HL-60/S4 (cell line): ENCODE results near the gene CNTN5.
"Not testable (repeated sequence)": the region's sequence is repeated elsewhere in the genome, so short reads cannot be mapped to it uniquely, and the experiment has no call there.

Source experiments
- in situ Hi-C: fragments of 300-500 bp; cut with MboI; formaldehyde crosslinking; loops from 2 replicates; pipeline ENCODE4 v1.14.3; 2022; ENCODE audit warnings: low sequenced_read_pairs

The CNTN5 gene

DNA sequence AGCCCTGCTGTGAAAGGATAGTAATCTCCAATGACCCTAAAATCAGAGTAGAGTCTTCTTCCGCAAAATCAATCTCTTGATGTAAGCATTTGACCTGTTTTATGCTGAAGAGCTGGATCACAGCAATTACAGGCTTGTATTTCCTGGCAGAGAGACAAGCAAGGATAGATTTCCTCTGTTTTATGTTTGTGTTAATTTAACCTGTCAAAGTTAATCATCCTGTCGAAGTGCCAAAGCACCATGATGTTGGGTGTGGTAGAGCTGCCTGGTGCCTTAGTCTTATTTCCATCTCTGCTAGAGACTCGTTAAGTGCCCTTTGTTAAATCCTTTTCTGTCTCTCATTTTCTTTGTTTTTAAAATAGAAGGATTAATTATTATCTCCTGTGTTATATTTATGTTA lies 248.1 kb downstream of the CNTN5 start:
- in situ Hi-C loops, result no loop called here

DNA sequence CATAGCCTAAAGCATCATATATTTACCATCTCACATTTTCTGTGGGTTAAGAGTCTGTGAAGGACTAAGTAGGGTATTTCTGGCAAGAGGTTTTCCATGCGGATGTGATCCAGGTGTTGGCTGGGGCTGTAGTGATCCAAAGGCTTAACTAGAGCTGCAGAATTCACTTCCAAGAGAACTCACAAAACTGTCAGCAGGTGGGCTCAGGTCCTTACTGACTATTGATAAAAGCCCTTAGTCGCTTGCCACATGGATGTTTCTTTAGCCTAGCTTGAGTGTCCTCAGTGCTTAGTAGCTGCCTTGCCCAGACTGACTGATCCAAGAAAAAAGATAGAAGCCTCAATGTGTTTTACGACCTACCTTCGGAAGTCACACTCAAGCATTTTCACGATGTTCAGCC lies 250.8 kb downstream of the CNTN5 start:
- in situ Hi-C loops, result no loop called here

DNA sequence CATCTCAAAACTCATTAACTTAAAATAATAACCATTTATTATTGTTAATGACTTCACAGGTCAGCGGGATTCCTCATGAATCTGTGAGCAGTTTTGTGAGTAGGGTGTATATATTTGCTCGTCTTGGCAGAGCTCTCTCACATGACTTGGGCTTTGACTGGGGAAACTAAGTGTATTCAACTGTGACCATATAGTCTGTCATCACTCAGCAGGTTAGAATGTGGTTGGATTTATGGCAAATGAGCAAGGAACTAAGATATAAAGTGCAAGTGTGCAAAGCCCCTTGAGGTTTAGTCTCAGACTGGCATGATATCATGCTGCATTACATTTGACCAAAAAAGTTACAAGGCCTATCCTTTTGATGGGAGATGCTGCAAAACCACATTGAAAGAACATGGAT lies 254.8 kb downstream of the CNTN5 start:
- in situ Hi-C loops, result no loop called here

DNA sequence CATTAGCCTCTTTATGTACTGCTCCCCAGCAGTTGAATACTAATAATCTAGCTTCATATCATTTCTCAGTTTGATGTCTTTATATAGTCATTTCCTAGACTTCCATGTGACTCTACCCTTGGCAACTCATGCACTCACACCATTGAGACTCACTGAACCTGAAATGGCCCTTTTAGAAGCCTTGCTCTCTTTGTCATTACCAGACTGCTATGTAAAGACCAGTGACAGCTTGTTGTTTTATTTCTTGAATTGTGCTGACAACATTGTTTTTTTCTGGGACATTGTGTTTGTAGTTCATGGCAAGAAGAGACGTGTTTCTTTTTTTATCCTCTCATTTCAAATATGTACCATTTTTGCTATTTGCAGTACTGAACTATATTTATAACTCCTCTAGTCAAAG lies 256.5 kb downstream of the CNTN5 start:
- in situ Hi-C loops, result no loop called here

DNA sequence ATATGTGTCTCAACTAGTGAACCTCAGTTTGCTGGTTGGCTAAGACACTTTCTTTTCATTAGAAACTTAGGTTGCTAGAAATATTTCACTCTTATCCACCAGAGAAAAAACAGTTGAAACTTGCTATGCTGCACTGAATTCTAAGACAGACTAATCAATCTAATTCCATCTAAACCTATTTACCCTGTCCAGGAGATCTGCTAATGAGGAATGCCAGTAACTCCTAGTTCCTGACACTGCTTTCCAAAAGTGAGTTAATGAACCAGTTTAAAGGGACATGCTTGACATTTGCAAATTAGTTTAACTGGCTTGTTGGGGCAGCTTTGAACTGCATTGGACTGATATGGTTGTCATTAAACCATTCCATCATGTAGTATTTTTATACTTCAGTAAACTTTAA lies 258.5 kb downstream of the CNTN5 start:
- in situ Hi-C loops, result no loop called here

DNA sequence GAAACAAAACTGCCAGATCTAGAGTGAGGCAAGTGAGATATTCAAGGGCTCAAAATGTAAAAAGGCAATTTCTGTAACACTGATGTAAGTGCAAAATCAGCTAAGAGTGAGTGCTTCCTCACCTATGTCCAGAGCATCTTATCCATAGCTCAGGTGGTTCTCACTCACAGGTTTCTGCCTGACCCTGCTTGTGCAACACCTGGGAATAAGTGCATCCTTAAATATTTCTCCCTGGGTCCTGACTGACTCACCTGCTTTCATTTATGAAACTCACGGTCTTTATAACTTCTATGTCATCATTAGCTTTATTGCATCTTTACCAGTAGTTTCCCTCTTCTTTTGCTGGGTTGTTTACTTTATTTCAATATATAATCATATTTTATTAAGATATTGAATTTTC lies 260.6 kb downstream of the CNTN5 start:
- in situ Hi-C loops, result no loop called here

DNA sequence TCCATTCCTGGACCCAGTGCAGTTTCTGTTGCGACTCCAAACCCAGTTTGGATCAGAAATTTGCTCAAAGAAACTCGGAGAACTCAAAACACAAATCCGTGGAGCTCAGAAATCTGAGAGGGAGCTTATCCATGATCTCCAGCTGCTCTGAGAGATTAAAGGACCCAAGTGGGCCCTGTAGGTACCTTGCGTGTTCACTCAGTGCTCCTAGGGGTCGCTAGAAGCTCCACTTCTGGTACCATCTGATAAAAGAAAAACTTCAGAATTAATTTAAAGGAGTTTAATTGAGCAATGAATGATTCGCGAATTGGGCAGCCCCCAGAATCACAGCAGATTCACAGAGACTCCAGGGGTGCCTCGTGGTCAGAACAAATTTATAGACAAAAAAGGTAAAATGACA lies 277.2 kb downstream of the CNTN5 start:
- in situ Hi-C loops, result not testable (repeated sequence)

DNA sequence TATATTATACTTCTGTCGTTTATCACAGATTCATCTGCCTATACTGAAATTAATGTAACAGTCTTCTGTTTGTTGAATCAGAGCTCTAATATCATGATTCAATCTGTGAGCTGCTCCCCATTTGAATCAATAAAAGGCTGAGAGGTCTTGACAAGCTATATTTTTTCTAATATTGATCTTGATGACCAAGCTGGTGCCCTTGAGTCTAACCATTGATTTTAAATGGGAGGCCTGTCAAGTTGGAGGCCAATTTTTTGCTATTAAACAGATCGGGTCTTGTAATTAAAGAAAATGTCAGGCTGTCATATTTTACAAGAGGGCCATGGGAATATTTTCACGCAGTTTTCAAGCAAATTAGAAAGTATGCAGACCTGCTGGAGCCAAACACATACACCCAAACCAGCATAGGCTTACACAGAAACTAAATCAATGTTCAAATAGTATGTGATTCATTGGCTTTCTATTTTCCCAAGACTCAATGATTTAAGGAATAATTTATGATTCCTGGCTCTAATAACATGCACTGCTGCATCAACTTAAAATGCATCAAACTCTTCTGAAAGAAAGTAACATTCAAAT lies 286.9 kb downstream of the CNTN5 start:
- in situ Hi-C loops, result no loop called here

DNA sequence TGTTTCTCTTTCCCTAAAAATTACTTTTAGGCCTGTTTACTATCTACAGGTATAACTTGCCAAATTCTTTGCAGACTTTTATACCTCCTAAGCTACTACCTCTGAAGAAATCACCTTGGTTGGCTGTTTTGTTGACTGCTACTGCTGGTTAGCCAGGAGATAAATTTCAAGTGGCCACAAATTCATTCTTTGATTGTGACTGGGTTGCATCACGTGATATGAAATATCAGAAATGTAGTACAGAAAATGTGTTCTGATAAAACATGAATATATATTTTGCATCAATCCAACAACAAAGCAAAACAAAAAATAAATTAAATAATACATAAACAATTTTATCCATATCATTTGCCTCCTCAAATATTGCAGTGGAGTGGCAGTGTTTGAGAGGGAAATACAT lies 291.1 kb downstream of the CNTN5 start:
- in situ Hi-C loops, result no loop called here

DNA sequence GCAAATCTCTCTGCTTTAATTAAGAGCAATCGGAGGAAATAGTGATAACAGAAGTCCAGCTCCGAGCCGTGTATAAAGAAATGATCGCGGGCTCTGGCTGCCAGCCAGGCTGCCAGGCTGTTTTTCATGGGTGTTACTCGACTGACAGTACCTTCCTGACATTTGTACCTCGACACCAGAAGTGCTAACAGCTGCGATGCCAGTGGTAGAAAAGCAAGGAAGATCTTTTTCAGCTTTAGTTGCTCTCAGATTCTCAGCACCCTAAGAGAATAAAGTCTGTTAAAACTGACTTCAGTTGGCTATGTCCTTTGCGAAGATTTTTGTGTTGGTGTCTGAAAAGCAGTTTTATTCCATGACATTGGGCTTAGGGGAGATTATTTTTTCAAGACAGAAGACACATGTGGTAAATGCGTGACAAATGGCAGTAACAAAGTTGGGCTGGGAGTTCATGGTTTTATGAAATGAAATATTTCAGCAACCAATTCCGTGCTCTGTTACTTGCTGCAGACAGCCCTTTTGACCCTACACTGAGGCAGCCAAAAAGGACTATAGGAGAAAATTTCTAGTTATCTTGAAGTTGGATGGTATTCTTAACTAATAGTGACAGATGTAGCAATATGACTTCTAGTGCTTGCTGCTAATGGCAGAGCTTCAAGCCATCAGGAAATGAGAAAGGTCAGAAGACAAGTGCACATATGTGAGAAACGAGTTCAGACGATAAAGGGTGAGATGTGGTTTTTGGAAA lies 296.2 kb downstream of the CNTN5 start:
- in situ Hi-C loops, result no loop called here

DNA sequence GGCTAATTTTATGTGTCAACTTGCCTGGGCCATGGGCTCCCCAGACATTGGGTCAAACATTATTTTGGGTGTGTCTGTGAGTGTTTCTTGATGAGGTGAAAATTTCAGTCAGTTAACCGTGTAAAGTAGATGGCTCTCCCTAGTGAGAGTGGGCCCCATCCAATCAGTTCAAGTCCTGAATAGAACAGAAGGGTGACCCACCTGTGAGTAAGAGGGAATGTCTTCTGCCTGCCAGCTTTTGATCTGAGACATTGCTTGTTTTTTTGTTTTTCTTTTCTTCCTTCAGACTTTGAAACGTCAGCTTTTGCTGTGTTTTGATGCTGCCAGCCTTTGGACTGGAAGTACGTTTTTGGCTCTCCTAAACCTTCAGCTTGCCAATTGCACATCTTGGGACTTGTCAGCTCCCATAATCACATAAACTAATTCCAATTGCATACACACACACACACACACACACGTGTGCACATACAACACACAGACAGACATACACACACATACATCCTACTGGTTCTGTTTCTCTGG lies 300.1 kb downstream of the CNTN5 start:
- in situ Hi-C loops, result no loop called here

DNA sequence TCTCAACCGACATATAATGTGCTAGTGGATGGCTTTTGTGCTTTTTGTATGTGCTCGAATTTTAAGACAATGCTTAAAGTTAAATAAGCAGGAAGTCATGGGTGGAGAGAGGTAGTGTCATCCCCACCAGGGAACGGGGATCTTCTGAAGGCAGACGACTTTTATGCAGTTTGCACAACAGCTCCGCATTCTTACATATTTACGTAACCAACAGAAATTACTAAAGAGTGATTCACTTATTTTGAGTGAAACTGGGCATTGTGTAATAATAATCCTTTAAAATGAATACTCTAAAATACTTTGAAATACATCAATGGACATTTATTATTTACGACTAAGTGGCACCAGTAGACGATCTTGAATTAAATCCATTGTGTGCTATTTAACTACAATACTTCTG lies 305.1 kb downstream of the CNTN5 start:
- in situ Hi-C loops, result no loop called here

DNA sequence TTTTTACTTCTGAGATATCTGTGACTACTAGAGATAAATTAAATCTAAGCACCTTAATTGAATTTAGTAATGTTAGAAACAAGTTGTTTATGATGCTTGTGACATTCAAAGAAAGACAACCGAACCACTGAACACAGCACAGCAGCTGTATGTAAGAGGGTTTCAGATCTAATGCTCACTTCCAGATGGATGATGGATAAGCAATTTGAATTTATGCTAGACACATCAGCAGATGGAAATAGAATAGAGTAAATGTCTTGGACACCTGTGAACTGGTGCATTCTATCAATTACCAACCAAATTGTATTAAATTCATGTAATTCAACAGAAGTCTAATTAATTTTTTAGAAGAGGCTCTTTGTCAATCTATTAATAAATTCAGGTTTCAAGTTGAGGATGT lies 306.3 kb downstream of the CNTN5 start:
- in situ Hi-C loops, result no loop called here

DNA sequence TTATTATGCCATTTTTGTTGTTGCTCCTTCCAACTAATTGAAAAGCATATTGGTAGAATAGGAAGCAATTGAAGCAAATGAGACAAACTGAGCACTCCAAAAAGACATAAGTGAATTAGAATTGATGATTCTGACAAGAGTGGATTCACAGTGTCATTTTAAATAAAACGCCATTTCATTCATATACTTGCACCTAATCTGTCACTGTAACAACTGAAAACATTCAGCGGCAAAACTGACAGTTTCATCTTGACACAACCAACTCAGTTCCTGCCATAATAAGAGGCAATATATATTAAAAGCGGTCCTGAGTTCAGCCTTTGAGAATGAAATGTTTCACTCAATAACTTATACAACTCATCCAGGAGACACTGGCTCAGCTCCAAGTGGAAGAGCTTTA lies 306.8 kb downstream of the CNTN5 start:
- in situ Hi-C loops, result no loop called here

DNA sequence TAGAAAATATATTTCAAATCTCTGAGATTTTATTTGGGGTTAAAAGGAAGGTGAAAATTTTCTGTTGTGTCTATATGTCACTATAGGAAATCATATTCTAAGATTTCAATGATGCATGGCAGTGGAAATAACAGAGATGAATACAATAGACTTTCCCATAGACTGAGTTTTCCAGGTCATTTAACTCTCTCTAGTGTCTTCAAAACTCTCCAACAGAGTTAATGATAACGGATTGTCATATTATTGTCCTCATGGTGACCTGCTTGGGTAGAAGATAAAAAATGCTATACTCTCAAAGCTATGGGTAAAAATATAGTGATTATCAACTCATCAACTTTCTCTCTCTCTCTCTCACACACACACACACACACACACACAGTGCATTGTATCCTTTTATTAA lies 312.9 kb downstream of the CNTN5 start:
- in situ Hi-C loops, result no loop called here

DNA sequence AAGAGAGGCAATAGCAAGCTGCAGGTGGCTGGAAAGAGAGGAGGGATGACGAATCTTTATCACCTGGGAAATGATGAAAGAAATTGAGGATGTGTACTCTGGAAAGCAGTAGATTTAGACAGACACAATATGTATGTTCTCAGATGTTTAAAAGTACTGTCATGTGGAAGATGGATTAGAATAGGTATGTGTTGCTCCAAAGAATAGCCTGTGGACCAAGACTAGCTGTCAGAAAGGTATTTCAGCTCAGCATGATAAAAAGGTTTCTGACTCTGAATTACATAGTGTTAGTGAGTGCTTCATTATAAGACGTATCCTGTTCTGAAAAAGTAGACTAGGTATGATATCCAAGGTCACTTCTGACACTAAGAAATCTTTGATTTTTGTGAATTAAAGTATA lies 322.4 kb downstream of the CNTN5 start:
- in situ Hi-C loops, result no loop called here

DNA sequence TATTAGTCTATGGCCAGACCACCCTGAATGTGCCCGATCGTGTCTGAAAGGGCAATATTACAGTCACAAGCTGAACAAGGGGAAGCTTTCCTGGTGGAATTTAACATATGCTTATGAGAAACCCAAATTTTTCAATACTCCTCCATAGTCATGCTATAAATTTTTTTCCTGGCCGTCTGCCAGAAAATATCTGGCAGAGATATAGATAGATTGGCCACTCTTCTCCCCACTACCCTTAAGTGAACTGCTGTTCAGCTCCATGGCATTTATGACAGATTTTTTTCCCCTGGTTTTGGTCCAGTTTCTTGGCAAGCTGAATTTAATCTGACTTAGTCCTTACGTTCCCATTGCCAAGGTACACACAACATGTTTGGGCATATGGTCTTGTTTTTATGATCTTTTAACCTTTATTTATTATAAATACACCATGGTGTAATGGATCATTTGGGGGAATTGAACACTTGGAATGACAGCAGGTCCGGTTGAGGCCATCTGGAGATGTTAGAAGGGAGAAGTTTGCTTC lies 328.5 kb downstream of the CNTN5 start:
- in situ Hi-C loops, result no loop called here

DNA sequence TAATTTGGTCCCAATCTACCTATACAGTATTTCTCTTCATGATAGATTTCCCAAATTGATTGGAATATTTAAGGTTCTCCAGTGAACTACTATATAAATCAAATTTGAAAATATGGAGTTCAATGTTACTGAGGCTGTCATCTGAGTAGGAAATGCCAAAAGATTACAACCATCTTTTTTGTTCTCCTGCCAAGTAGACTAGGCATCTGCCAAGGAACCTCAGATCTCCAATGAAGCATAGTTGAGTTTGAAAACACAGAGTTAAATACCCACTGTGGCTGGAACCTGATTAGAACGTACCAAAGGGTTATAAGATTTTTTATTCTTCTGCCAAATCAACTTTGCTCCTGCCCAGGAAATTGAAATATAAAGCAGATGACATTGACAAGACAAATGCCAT lies 330.9 kb downstream of the CNTN5 start:
- in situ Hi-C loops, result no loop called here

DNA sequence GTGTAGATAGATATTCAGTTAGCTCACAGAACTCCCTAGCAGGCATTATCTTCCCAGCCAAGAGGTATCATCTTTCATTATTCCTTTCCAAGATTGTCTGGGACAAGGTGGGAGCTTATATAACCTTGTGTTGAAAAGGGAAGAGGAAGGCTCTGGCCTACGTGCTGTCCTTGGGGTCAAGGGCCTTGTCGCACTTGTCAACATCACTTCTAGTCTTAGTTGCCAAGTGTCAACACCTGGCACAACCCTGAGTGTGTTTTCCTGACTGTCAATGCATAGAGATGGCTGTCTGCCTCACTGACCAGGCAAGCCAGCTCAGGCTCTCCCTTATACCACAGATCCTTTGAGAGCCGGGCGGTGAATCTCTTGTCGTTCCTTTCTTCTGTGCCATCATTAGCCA lies 331.9 kb downstream of the CNTN5 start:
- in situ Hi-C loops, result no loop called here

DNA sequence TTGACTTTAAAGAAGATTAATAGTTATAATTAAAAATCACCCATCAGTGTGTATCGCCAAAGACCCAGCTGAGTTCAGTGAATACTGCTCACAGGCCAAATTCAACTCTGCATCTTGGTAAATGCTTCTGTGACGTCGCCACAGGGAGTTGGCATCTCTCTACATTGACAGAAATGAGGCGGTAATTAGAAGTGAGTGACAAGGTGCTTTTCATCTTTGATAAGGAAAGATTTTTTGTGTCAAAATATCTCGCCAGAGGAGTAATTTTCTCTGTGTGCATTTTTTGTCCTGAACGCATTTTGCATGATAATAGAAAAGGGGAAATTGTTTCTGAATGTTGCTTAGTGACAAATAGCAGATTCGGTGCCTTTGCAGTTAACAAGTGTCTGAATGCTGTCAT lies 345.8 kb downstream of the CNTN5 start:
- in situ Hi-C loops, result no loop called here

DNA sequence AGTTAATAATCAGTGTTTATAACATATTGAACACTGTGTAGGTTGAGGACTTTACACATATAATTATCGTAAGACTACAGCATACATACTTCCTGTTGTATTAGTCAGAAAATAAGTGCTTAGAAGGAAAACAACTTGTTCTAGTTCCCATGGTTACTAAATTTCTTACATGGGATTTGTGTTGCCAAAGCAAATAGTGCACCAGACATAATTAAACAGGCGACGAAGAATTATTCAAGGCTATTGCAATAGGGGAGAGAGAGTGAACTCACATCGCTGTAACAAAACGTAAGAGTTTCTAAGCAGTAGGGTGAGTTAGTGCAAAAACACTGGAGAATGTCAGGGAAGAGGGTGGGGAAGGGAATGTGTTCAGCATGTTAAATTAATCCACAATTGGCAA lies 347.8 kb downstream of the CNTN5 start:
- in situ Hi-C loops, result no loop called here

DNA sequence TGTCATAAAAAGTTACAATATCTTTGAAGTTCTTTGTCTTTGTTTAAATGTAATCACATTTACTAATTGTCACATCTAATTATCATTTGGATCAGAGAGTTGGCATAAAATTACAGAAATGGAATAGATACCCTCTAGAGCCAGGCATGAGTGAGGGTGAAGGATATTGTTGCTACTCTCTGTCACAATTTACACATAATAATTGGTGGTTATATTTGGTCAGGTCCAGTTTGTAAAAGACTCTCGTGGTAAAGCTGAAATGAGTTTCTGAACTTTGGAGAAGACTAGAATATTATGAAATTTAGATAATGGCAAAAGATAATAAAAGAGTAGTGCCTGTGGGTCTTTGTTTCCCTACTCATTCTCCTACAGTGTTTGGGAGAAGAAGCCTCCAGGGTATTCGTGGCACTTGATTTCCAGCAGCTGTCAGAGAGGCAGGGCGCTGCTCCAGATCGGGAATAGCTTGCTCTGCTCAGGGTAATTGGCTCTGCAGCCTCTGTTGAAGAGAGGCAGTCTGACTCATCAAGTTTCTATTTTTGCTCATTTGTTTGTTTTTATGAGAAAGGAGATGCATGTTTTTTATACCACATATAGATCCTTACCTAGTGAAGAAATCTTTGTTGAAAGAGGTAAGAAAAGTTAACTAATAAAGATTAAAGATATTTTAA lies 349.9 kb downstream of the CNTN5 start:
- in situ Hi-C loops, result no loop called here
